HG02610 (cell line): Measurements from ENCODE around the gene PRKAR1B.

ENCODE experiments used
- ATAC-seq: cut with Tn5 transposase; IDR thresholded peaks from one replicate; pipeline ENCODE4 v1.9.1; 2021; ENCODE audit warnings: mild to moderate bottlenecking, moderate library complexity; ENCODE audit not compliant: unreplicated experiment

Gene PRKAR1B

DNA sequence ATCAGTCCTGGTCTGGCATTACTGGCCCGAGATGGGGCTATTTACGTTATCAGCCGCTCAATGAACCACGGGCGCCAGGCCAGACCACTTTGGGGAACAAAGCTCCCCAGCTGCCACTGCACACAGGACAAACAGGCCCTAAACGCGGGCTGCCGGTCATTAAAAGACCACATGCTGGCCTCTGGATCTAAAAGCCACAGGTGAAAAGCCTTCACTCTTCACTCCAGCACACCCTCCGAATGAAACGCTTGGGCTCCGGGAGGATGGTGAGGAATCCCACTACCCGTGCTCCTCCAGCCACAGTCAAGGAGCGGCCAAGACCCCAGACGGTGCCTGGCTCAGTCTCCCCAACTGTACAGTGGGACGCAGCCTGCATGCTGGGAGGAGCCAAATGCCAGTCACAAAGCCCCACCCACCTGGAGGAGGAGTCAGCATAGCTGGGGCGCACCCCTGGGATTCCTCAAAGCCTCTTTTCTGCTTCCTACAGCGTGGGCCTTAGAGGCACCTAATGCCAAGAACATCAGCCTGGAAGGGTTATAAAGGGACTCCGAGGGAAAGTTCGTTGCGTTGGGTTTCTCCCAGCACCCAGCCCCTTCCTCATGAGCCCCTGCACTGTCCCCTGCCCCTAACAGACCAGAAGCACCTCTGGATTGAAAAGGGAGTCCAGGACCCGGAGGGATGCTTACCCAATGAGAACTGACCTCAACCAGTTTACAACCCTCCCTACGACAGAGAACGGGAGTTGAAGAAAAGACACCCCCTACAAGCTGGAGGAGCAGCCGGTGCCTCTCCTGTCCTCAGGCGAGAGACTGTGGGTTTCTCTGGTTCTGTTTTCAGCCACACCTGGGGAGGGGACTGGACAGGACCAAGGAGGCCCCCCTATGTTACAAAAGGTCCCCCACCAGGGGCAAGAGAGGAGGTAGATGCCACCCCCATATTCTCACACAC is 212.2 kb downstream of the PRKAR1B start:
- ATAC-seq, result no peak

DNA sequence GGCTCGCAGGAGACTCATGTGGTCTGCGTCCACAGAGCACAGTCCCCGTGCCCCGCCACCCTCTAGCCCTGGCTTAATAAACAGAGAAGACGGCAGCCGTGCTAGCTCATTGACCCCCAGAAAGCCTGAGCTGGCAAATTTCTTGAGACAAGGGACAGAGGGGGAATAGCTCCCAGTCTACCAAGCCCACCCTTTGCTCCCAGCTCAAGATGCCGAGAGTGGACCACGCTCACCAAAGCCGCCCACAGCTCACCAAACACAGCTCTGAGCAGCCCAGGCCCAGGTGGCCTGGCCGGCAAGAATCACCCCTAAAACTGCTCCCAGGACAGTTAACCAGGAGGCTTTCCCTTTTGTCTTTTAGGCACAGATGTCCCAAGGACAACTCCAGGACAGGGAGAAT is 212.8 kb downstream of the PRKAR1B start:
- no peak for ATAC-seq

DNA sequence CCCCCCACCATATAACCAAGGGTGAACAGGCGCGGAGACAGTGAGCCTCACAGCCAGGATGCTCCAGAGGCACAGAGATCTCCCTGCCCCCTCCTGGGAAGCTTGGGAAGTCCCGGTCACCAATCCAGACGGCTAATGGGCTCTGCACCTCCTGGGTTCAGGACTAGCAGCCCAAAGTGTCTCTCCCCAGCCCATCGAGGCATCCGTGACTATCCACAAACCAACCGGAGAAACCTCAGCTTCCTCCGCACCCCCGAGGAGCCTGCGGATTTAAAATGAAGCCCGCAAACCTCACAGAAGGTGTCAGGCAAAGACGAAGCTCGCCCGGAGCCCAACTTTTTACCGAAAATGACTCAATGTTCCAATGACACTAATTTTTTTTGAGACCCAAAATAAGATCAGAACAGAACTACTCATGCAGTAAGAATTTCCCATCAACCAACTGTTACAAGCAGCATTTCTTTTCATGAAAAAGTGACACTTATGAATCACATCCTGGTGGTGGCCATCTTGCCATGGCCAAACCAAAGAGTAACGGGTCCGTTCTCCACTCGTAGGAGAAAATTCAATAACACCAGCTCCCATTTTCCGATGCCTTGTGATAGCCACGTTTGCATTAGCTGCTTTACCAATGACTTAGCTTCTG is 213.4 kb downstream of the PRKAR1B start:
- no peak for ATAC-seq

DNA sequence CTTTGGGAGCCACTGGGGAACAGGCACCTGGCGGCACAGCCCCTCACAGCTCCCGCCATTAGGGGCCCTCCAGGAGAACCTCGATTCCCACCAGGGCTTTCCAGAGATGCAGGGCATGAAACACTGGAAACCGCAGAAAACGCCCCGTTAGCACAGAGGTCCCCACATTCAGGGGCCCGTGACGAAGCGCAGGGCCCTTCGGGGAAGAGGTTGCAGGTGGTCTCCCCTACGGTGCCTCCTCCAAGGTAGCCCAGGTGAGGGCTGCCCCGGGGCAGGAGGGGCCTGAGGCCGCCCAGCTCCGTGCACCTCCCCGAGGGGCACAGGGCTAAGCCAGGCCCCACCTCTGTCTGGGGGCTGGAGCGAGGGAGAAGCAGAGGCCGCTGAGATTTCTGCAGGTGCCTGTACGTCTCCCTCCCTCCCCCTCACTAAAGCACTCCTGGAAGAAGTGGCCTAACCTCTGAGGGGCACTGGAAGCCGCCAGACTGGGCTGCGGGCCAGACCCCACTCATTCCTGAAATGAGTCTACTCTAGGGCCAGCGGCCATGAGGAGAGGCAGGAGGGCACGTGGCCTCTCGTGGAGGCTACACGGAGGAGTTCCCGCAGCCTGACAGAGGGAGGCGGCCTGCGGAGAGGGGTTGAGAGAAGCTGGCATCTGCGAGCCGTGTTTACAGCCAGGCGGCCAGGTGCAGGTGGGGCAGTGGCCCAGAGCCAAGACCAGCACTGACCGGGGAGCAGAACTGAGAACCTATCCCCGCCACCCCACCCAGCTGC is 214.4 kb downstream of the PRKAR1B start:
- no peak for ATAC-seq

DNA sequence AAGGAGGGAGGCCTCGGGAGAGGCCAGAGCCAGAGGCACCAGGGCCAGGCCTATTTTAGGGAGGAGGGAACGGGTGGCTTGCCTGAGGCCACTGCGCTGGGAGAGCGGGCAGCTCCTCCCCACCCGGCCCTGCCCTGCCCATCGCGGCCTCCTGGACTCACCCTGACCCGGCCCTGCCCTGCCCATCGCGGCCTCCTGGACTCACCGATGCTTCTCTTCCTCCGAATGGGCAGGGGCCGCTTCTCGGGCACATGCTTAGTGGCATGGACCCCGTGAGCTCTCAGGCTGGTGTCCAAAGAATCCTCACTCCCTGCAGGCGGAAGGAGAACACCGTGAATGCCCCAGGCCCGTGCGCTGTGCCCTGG is 215.0 kb downstream of the PRKAR1B start:
- no peak for ATAC-seq

DNA sequence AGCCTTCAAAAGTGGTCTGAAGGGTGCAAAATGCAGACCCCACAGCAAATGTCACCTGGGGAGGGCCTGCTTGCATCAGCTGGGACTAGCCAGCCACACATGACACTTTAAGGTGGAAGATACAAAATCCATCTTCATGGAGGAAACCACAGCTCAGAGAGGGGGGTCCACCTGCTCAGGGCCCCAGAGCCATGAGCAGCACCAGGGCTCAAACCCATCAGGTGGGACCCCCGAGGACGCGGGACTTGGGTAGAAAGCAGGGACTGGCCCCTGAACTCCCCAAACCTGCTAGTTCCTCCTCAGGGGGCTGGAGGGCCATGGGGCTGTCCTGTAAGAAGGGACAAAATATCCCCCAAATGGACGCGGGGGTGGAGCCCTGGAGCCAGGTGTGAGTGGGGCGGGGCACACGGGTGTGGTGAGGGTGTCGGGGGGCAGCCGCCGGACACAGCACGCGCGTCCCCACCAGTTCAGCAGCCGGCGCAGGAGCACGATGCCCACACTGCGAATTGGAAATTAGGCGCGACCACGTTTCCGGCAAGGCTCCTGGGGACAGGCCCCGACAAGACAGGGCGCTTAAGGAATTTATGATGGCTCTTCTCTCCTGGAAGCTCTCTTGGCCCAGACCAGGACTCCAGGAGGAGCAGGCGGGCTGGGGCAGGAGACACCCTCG is 215.5 kb downstream of the PRKAR1B start:
- ATAC-seq, result no peak

DNA sequence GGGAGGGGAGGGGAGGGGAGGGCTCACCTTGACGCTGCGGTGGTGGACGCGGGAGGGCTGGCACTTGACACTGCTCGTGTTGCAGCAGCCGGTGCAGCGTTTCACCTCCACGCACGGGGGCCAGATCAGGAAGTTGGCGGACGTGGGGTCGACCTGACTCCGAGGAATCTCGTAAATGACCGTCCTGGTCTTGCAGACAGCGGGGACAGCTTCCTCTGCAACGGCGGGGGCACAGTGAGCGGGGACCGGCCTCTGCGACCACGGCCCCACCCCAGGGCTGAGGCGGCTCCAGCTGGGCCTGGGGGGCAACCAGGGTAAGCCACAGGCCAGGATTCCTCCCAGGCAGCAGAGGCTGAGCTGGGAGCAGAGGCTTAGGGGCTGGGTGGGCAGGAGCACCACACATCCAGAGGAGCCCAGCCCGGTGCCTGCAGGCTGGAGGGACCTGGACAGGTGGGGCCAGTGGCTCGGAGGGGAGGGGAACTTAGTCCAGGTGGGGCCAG is 216.2 kb downstream of the PRKAR1B start:
- no peak for ATAC-seq

DNA sequence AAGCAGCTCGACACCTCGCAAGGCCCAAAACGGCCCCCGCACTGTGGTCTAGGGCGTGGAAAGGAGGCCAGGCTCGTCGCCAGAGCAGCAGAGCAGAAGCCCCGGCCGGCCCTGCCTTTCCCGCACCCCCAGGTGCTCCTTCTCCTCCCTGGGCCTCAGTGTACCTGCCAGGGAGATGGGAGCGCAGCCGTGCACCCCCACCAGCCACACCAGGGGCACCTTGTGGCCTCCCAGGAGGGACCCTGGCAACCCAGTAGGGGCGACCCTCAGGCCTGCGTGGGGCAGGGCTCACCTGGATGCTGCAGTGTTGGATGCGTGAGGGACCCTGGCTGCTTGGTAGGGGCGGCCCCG is 217.0 kb downstream of the PRKAR1B start:
- ATAC-seq, result no peak

DNA sequence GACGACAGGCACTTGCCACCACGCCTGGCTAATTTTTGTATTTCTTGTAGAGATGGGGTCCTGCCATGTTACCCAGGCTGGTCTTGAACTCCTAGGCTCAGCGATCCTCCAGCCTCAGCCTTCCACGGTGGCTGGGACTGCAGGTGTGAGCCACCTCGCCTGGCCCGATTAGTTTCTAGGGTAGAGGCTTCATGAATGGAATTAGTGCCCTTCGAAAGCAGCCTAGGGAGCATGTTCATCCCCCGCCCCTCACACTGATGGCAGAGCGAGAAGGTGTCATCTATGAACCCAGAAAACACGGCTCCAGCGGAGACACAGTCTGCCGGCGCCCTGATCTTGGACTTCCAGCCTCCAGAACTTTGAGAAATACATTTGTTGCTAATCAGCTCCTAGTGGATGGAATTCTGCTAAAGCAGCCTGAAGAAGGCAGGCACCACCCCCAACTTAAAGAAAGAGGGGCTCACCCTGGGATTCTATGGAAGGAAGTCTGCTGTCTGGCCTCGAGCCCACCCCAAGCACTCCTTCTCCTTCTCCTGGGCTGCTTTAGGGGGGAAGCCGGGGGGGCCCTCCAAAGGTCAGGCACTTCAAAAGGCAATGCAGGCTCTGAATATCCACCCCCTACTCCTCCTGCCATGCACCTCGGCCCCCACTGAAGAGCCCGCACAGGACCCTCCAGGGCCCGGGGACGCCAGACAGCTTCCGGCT is 217.5 kb downstream of the PRKAR1B start:
- ATAC-seq, result no peak

DNA sequence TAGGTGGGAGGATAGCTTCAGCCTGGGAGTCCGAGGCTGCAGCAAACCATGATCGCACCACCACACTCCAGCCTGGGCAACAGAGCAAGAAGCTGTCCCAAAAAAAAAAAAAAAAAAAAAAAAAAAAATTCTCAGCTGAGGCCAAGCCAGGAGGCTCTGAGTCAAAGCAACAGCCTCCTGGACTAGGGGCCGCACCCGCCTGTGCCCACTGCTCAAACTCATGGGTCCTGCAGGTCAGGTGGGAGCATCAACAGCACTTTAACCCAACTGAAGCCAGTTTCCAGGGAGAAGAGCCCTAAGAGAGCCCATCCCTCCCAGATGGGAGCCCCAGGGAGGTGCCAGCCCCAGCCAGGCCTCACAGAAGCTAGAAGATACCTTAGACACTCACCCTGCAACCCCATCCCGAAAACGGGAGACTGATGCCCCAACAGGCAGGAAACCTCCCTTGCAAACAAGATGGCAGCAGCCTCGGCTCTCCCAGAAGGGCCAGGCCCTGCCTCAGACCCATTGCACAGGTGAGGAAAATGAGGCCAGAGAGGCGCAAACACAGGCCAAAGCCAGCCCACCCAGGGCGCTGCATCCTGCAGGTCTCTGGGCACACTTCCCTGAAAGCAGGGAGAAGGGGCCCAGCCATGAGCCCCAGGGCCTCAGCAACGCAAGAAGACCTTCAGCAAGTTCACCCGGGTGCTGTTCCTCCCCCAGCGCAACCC is 218.5 kb downstream of the PRKAR1B start:
- no peak for ATAC-seq

DNA sequence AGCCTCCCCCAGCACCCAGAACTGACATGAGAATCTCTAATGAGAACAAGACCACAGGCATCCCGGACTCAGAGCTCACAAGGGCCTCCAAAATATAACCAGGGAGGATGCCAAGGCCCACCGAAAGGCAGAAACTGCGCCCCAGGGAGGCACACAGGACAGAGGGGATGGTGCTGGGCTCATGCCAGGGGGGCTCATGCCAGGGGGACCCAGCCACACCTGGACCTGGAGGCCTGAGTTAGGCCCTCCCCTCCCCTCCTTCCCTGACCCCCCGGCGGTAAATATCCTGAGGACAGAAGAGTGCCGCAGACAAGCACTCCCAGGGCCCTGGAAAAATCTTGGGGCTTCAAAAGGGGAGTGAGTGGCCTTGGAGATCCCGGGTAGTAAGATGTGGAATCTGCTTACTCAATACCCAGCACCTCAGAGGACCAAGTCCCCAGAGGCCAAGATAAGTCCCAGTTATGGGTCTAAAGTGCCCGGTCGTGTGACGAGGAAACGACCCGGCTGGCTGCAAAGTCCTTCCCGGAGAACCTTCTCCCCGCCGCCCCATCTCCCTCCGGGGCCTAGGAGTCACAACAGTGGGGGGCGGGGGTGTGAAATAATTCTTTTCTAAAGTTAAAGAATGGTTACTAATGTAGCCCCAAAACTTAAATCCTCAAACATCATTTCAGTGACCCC is 219.3 kb downstream of the PRKAR1B start:
- ATAC-seq, result no peak

DNA sequence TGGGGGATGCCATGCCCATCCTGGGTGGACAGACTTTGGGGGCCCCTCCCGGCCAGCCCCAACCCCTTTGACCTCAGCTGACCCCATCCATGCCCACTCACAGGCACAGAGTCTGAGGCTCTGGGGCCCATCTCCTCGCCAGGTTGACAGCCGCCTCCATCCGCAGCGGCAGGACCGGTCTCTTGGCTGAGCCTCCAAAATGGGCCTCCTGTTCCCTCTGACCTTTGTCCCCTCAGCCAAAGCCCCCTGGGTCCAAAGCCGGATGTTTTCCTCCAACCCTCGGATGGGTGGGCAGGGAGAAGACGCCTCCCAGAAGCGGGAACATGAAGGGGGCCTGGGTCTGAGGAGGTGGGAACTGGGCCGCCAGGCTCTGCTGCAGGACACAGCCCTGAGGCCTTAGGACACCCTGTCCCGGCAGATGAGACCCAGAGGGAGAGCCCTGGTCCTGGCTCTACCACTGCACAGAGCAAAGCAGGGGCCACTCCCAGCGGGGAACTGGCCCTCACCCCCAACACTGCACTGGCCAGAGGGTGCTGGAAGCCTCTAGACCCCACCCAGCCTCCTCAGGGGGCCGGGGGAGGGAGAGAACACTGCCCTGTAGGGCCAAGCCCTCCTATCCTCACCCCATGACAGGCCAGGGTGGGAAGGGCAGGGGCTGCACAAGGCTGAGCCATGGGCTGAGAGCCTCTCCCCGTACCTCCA is 220.0 kb downstream of the PRKAR1B start:
- ATAC-seq, result no peak

DNA sequence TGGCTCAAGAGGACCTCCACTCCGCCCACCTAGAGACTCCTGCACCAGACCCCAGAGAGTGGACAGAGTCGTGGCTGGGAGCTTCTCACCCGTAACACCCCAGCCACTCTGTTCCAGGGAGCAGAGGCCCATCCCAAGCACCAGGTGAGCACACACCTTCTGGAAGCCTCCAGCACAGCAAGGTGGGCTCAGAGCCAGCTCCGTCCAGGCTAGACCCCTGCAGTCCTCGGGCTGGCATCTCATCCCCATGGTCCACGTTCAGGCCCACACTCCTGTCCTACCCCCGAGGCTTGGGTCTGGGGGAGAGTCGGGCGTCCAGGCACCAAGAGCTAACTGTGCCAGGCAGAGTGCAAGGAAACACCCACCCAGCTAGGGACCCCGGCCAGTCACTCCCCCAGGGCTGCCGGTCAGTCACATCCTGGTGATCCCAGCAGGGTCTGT is 220.7 kb downstream of the PRKAR1B start:
- no peak for ATAC-seq

DNA sequence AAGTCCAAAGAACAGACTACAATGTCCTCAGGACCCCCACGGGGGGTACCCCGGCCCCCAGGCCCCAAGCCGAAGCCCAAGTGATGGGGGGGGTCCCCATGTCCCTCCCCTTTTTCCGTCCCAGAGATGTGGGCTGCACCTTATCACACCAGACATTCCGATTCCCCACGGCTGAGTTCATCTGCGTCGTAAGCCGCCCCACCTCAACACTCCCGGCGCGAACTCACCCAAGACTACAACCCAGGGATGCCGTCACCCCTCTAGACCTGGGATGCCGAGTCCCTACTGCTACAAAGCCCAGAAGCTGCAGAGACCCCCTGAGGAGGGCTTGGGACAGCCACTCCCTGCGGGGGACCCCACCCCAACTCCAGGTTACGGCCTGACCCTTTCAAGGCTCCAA is 221.9 kb downstream of the PRKAR1B start:
- ATAC-seq, result no peak

DNA sequence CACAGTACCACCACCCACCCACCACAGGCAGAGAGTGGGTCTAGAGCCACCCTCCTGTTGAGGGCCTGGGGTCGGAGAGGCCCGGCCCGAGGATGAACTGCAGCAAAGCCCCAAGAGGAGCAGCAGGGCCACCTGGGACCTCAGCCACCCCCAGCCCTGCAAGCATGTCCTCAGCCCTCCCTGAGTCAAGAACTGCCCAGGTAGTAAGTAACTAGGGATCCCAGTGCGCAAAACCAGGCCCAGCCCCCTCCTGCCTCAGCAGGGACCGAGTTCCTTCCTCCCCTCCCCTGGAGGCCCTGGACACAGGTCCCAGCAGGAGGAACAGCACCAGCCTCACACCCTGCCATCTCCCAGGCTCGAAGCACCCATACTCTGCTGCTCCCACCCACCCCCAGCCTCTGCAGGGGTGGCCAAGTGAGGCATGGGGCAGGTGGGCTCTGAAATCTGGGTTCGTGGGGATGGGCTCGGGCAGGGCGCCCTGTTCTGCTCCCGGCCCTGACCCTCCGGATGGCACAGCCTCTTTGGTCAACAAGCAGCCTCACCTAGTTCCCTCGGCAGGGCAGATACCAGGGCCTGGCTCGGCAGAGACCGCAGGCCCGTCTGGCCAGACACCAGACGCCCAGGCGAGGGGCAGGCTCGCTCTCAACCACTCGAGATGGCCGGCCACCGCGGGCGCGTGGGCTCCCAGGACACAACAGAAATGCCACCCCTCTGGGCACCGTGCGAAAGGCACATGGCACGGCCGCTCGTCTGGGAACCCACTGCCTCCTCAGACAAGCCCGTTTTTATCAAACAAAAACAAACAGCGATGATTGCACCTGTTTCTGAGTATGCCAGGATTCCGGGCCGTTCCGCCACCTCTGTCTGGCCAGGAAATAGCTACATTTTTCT is 222.6 kb downstream of the PRKAR1B start:
- ATAC-seq, result no peak

DNA sequence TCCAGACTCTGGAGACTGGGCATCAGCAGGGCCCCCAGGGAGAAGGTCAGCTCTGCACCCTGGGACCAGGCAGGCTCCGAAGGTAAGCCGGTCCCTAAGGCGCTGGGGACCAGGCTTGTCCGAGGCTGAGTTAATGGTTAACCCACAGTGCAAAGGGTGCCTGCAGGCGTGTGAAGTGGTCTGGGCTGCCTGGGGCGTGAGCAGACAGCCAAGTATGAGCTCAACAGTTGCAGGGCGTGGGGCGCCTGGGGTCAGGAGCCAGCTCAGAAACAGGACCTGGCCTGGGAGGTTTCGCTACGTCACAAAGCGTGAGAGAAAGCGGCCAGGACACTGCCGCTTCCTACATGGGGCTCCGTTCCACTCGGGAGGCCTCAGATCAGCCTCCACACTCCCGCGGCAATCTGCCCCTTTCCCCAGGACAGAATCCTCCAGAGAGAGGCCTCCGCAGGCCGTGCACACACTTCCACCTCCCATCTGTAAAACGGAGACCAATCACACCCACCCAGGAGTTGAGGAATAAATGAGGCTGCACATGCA is 223.4 kb downstream of the PRKAR1B start:
- no peak for ATAC-seq

DNA sequence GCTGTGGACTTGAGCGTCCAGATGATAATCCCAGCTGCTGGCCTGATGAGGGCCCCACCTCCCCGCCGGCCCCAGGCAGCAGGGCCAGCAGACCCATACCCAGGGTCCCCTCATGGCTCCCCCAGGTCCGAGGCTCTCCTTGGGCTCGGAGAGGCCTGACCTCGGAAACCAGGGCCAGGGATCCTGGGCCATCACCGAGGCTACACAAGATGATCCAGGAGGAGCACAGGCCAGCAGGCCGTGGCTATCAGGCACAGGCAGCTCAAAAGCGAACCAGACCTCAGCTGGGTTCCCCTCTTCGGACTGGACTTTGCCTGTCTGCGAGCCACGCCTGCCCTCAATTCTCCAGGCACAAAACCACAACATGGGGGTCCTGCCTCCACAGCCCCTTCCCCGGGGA is 224.8 kb downstream of the PRKAR1B start:
- ATAC-seq, result no peak
